OCI-LY1 (cell line): ENCODE data around the gene MFSD2B.

Experiments used
- H2AFZ ChIP-seq: fragments of 200-600 bp; sonication (generic), shearing (Covaris generic); 2 replicates; pipeline ENCODE4 v1.6.0; 2014; ENCODE audit warnings: antibody characterized with exemption, mild to moderate bottlenecking, low read length
- H3F3A ChIP-seq: fragments of 200-600 bp; sonication (generic), shearing (Covaris generic); 2 replicates; pipeline ENCODE4 v1.6.0; 2014; ENCODE audit warnings: mild to moderate bottlenecking, antibody characterized with exemption, low read length, moderate library complexity; ENCODE audit not compliant: insufficient read depth
- H3K27ac ChIP-seq: fragments of 200-600 bp; sonication (generic); 2 replicates; pipeline ENCODE4 v1.5.1; 2014; ENCODE audit warnings: low read length, mixed run types, mild to moderate bottlenecking, low read depth; ENCODE audit not compliant: poor library complexity, severe bottlenecking
- H3K27me3 ChIP-seq: fragments of 200-600 bp; sonication (generic); 2 replicates; pipeline ENCODE4 v1.6.0; 2014; ENCODE audit warnings: antibody characterized with exemption, mild to moderate bottlenecking, low read length, moderate library complexity; ENCODE audit not compliant: insufficient read depth
- H3K36me3 ChIP-seq: fragments of 200-600 bp; sonication (generic); 2 replicates; pipeline ENCODE4 v1.6.1; 2014; ENCODE audit warnings: mild to moderate bottlenecking, antibody characterized with exemption, low read length, moderate library complexity, mixed read lengths; ENCODE audit not compliant: insufficient read depth
- H3K4me1 ChIP-seq: fragments of 200-600 bp; sonication (generic); 2 replicates; pipeline ENCODE4 v1.5.1; 2014; ENCODE audit warnings: mild to moderate bottlenecking, low read length, moderate library complexity; ENCODE audit not compliant: insufficient read depth, severe bottlenecking
- H3K4me2 ChIP-seq: fragments of 200-600 bp; sonication (generic), shearing (Covaris generic); 2 replicates; pipeline ENCODE4 v1.6.1; 2014; ENCODE audit warnings: low read length
- H3K4me3 ChIP-seq: fragments of 200-600 bp; sonication (generic); 2 replicates; pipeline ENCODE4 v1.5.1; 2014; ENCODE audit warnings: low read length, low read depth, mild to moderate bottlenecking, mixed read lengths; ENCODE audit not compliant: poor library complexity, severe bottlenecking
- H3K79me2 ChIP-seq: fragments of 200-600 bp; shearing (Covaris generic); 2 replicates; pipeline ENCODE4 v1.6.1; 2016; ENCODE audit warnings: mixed run types, low read length, mixed read lengths; ENCODE audit not compliant: insufficient read depth
- H3K9ac ChIP-seq: fragments of 200-600 bp; sonication (generic), shearing (Covaris generic); 2 replicates; pipeline ENCODE4 v1.6.1; 2014; ENCODE audit warnings: mild to moderate bottlenecking, low read length, mixed read lengths
- H3K9me2 ChIP-seq: fragments of 200-600 bp; sonication (generic), shearing (Covaris generic); 2 replicates; pipeline ENCODE4 v1.6.1; 2014; ENCODE audit warnings: low read depth, mild to moderate bottlenecking, low read length, mixed read lengths
- H3K9me3 ChIP-seq: fragments of 200-600 bp; shearing (Covaris generic); 2 replicates; pipeline ENCODE4 v1.6.1; 2014; ENCODE audit warnings: low read length, mixed read lengths
- H4K20me1 ChIP-seq: fragments of 200-600 bp; sonication (generic), shearing (Covaris generic); 2 replicates; pipeline ENCODE4 v1.6.0; 2016; ENCODE audit warnings: mild to moderate bottlenecking, low read length; ENCODE audit not compliant: insufficient read depth
- EZH2 ChIP-seq: fragments of 200-600 bp; sonication (generic), shearing (Covaris generic); IDR thresholded peaks from 2 replicates; pipeline ENCODE4 v1.8.0; 2017; ENCODE audit warnings: borderline replicate concordance, mixed run types, mild to moderate bottlenecking, antibody characterized with exemption, low read length, moderate library complexity, mixed read lengths
- TF ChIP-seq, protein P1 (sequence below): fragments of 200-600 bp; sonication (generic), shearing (Covaris generic); IDR thresholded peaks from 2 replicates; pipeline ENCODE4 v1.5.1; 2017; ENCODE audit warnings: mild to moderate bottlenecking, antibody characterized with exemption, low read length, moderate library complexity, mixed read lengths

Gene MFSD2B

DNA sequence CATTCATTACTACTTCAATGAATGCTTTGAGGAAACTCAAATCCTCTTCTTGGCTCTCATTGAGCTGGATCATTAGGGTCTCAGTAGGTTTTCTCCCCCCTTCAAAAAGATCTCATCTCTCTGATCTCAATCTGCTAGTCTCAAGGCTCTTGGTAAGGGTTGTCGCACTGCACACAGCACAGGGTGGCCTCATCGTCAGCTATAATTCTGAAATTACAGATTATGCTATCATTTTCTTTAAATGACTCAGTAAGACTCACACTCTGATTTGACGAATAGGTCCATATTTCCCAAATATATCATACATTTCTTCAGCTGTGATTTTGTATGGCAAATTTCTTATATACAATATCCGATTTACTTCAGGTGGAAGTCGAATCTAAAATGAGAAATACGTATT lies 63.9 kb downstream of the MFSD2B start:
- no peak overlapping the region for H3K9ac ChIP-seq
- H3K4me2 ChIP-seq = no peak overlapping the region
- H3K79me2 ChIP-seq = peaks cover 10% of the 10 kb centered on the region
- no peaks in the 10 kb centered on the region for H3K27me3 ChIP-seq
- H3F3A ChIP-seq = no peaks in the 10 kb centered on the region
- no peak overlapping the region for H3K4me3 ChIP-seq
- no peaks in the 10 kb centered on the region for H4K20me1 ChIP-seq
- H3K27ac ChIP-seq = no peak overlapping the region
- no peaks in the 10 kb centered on the region for H3K9me2 ChIP-seq
- peaks cover 35% of the 10 kb centered on the region; the same call in 1 of the 2 replicates for H3K36me3 ChIP-seq
- no peak for TF ChIP-seq EZH2
- TF ChIP-seq, protein P1, sequence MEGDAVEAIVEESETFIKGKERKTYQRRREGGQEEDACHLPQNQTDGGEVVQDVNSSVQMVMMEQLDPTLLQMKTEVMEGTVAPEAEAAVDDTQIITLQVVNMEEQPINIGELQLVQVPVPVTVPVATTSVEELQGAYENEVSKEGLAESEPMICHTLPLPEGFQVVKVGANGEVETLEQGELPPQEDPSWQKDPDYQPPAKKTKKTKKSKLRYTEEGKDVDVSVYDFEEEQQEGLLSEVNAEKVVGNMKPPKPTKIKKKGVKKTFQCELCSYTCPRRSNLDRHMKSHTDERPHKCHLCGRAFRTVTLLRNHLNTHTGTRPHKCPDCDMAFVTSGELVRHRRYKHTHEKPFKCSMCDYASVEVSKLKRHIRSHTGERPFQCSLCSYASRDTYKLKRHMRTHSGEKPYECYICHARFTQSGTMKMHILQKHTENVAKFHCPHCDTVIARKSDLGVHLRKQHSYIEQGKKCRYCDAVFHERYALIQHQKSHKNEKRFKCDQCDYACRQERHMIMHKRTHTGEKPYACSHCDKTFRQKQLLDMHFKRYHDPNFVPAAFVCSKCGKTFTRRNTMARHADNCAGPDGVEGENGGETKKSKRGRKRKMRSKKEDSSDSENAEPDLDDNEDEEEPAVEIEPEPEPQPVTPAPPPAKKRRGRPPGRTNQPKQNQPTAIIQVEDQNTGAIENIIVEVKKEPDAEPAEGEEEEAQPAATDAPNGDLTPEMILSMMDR = no peak
- H2AFZ ChIP-seq = no peak overlapping the region
- peaks cover 21% of the 10 kb centered on the region for H3K4me1 ChIP-seq
- no peaks in the 10 kb centered on the region for H3K9me3 ChIP-seq

DNA sequence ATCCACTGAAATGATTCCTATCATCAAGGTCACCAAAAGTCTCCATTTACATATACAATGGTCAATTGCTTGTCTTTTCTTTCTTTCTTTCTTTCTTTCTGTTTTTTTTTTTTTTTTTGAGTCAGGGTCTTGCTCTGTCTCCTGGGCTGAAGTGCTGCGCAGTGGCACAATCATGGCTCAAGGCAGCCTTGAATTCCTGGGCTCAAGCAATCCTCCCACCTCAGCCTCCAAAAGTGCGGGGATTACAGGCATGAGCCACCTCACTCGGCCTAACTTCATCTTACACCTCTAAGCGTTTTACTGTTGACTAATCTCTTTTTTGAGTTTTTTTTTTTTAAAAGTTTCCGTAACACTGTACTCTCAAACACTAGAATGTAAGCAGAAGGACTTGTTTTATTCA lies 65.4 kb downstream of the MFSD2B start:
- Histone ChIP-seq H3K9me3 (no peaks in the 10 kb centered on the region), H3F3A (no peaks in the 10 kb centered on the region), H3K4me3 (peak overlapping the region; percentile 78), H3K4me2 (peak overlapping the region; percentile 82), H3K9ac (peak overlapping the region; percentile 77), H2AFZ (no peak overlapping the region), H3K9me2 (no peaks in the 10 kb centered on the region), H3K27ac (no peak overlapping the region), H3K4me1 (peaks cover 21% of the 10 kb centered on the region), H3K36me3 (peaks cover 23% of the 10 kb centered on the region; the same call in 1 of the 2 replicates), H3K79me2 (peaks cover 10% of the 10 kb centered on the region), H3K27me3 (no peaks in the 10 kb centered on the region), H4K20me1 (no peaks in the 10 kb centered on the region)
- TF ChIP-seq EZH2 = no peak
- TF ChIP-seq, protein P1 = no peak
